Spleen (tissue), 7 donors: ENCODE data around the gene EXOC4.

Experiments
- CTCF ChIP-seq, 11 experiments: fragments of 200-600 bp in 7 of 11; fragments of 450-650 bp in 4 of 11; sonication (generic) in 4 of 11; IDR thresholded peaks in 8 of 11; conservative IDR thresholded peaks in 3 of 11; 1 replicate in 7 of 11; 2 replicates in 4 of 11; pipeline versions ENCODE4 v1.4.0 to v1.8.0; 2016 to 2021; ENCODE audit warnings: antibody characterized with exemption in 11 of 11, inconsistent platforms in 4 of 11, mild to moderate bottlenecking in 1 of 11
- POLR2A ChIP-seq, 3 donors: fragments of 450-650 bp; IDR thresholded peaks; one replicate each; pipeline ENCODE4 v1.5.1; 2017; ENCODE audit warnings: antibody characterized with exemption in 3 of 3, mild to moderate bottlenecking in 1 of 3
- donor health status: DM: no; HTN: no; CAD: no; lungs with moderate emphysema.
- donor health status: DM: no; HTN: no; CAD: no.
- donor health status: DM: no; HTN: no; CAD: no.

GRCh38 chr7:133255486-133255885 is 2.6 kb downstream of the EXOC4 start:
- TF ChIP-seq POLR2A (IDR thresholded peaks at IDR 0.05) (no peak), CTCF (IDR thresholded peaks at IDR 0.05 in 8 of 11, conservative IDR thresholded peaks at IDR 0.05 in 3 of 11) (no peak)
